HepG2 (cell line): ENCODE measurements around the gene PIGR. TPM values are rescaled to one million over a fixed set of nuclear protein-coding genes. Genes with fewer than 3 reads are reported as not detected.

Experiments used
- BCL6 ChIP-seq: IDR thresholded peaks from 2 replicates; pipeline ENCODE4 v1.6.1; 2016; ENCODE audit warnings: missing genetic modification reagents, missing compliant biosample characterization
- GFI1 ChIP-seq: sonication (generic); formaldehyde crosslinking; IDR thresholded peaks from 2 replicates; pipeline ENCODE4 v1.5.0; 2020; ENCODE audit warnings: missing genetic modification reagents, mild to moderate bottlenecking, borderline replicate concordance
- MTA3 ChIP-seq: sonication (generic); formaldehyde crosslinking; IDR thresholded peaks from 2 replicates; pipeline ENCODE4 v1.4.0; 2020; ENCODE audit warnings: missing genetic modification reagents
- POGZ ChIP-seq: sonication (generic); formaldehyde crosslinking; IDR thresholded peaks from 2 replicates; pipeline ENCODE4 v1.4.0; 2020; ENCODE audit warnings: mild to moderate bottlenecking, missing genetic modification reagents
- RFX3 ChIP-seq: IDR thresholded peaks from 2 replicates; pipeline ENCODE4 v1.6.1; 2016; ENCODE audit warnings: missing biosample characterization, missing genetic modification reagents
- SAP130 ChIP-seq: IDR thresholded peaks from 2 replicates; pipeline ENCODE4 v1.6.1; 2016; ENCODE audit warnings: low read depth
- SP4 ChIP-seq: sonication (generic); formaldehyde crosslinking; IDR thresholded peaks from 2 replicates; pipeline ENCODE4 v1.8.1; 2023; ENCODE audit warnings: mild to moderate bottlenecking, missing genetic modification reagents
- SPEN ChIP-seq: sonication (generic); formaldehyde crosslinking; IDR thresholded peaks from 2 replicates; pipeline ENCODE4 v1.5.1; 2020; ENCODE audit warnings: low read depth, mild to moderate bottlenecking, missing genetic modification reagents
- TSC22D2 ChIP-seq: sonication (generic); formaldehyde crosslinking; IDR thresholded peaks from 2 replicates; pipeline ENCODE4 v1.5.1; 2020; ENCODE audit warnings: missing genetic modification reagents, mild to moderate bottlenecking, borderline replicate concordance
- YEATS4 ChIP-seq: sonication (generic); formaldehyde crosslinking; IDR thresholded peaks from 2 replicates; pipeline ENCODE4 v1.4.0; 2020; ENCODE audit warnings: missing genetic modification reagents, borderline replicate concordance
- ZFX ChIP-seq: sonication (generic); formaldehyde crosslinking; IDR thresholded peaks from 2 replicates; pipeline ENCODE4 v1.4.0; 2020; ENCODE audit warnings: mild to moderate bottlenecking, low read depth, missing genetic modification reagents, moderate library complexity
- ZNF3 ChIP-seq: IDR thresholded peaks from 2 replicates; pipeline ENCODE4 v1.7.0; 2017; ENCODE audit warnings: inconsistent platforms
- ZNF546 ChIP-seq: sonication (generic); formaldehyde crosslinking; conservative IDR thresholded peaks from 2 replicates; pipeline ENCODE4 v1.8.1; 2023; ENCODE audit warnings: mild to moderate bottlenecking, missing genetic modification reagents
- ZNF670 ChIP-seq: sonication (generic); formaldehyde crosslinking; IDR thresholded peaks from 2 replicates; pipeline ENCODE4 v1.8.0; 2022; ENCODE audit warnings: mild to moderate bottlenecking, missing genetic modification reagents, borderline replicate concordance
- ZNF788 ChIP-seq: sonication (generic); formaldehyde crosslinking; IDR thresholded peaks from 2 replicates; pipeline ENCODE4 v1.5.0; 2020; ENCODE audit warnings: mild to moderate bottlenecking, missing genetic modification reagents, borderline replicate concordance
- ZSCAN22 ChIP-seq: sonication (generic); formaldehyde crosslinking; IDR thresholded peaks from 2 replicates; pipeline ENCODE4 v1.4.0; 2020; ENCODE audit warnings: mild to moderate bottlenecking, missing genetic modification reagents
- ZSCAN30 ChIP-seq: sonication (generic); formaldehyde crosslinking; IDR thresholded peaks from 2 replicates; pipeline ENCODE4 v1.5.0; 2020; ENCODE audit warnings: mild to moderate bottlenecking, missing genetic modification reagents
- polyA plus RNA-seq, 8 experiments: library from polyadenylated mRNA; depleted of rRNA in 3 of 8; stranded (reverse) in 7 of 8; unstranded in 1 of 8; fragments of >200 nt; fragmentation: Illumina TruSeq in 4 of 8; extraction: Trizol in 4 of 8; gene quantifications; 2 replicates each; pipeline versions ENCODE4 v1.2.1 to v1.2.3, GENCODE V29; 2011 to 2016; ENCODE audit warnings: low read depth in 4 of 8, missing spikeins in 1 of 8, mixed read lengths in 1 of 8; ENCODE audit not compliant: insufficient read depth in 1 of 8
- total RNA-seq, 5 experiments: library from RNA; depleted of rRNA; stranded (reverse); fragments of >200 nt; fragmentation: Illumina TruSeq; extraction: Trizol; gene quantifications; 2 replicates each; pipeline ENCODE4 v1.2.3, GENCODE V29; 2016; ENCODE audit warnings: low read depth in 1 of 5
- TF ChIP-seq, protein P1 (sequence below): sonication (generic); formaldehyde crosslinking; IDR thresholded peaks from 2 replicates; pipeline ENCODE4 v1.8.0; 2023; ENCODE audit warnings: mild to moderate bottlenecking, missing genetic modification reagents
- TF ChIP-seq, protein P2 (sequence below): IDR thresholded peaks from 2 replicates; pipeline ENCODE4 v1.6.1; 2012; ENCODE audit warnings: inconsistent platforms
- TF ChIP-seq, protein P3 (sequence below): sonication (generic); formaldehyde crosslinking; IDR thresholded peaks from 2 replicates; pipeline ENCODE4 v1.8.0; 2022; ENCODE audit warnings: mild to moderate bottlenecking, missing genetic modification reagents; ENCODE audit not compliant: insufficient replicate concordance
- TF ChIP-seq, protein P4 (sequence below): sonication (generic); formaldehyde crosslinking; IDR thresholded peaks from 2 replicates; pipeline ENCODE4 v1.8.0; 2022; ENCODE audit warnings: missing genetic modification reagents, low read depth, mild to moderate bottlenecking, borderline replicate concordance
- TF ChIP-seq, protein P5 (sequence below): sonication (generic); formaldehyde crosslinking; IDR thresholded peaks from 2 replicates; pipeline ENCODE4 v1.9.0; 2022; ENCODE audit warnings: low read depth, missing genetic modification reagents

The PIGR gene
- total and polyA plus RNA-seq, 2 of the 13 experiments (the other 11 are each of a cell fraction or from before 2014, with no cell fraction given) = not detected

DNA sequence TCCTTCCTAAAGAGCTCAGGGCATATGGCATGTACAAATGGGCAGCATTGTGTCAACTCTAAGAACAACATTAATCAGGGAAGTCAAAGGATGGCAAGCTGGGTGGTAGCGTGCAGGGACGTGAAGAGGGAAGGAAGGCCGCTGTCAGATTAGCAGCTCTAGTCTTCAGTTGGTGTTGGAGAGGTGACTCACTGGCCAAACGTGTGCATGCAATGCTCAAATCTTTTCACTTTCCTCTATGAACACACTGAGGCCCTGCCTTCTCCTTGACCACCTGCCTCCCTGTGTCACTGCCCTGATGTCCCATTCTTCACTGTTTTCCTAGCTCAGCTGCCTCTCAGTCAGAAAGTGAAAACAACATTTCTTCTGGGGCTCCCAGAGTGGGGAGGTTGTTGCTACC, 5.9 kb upstream of the PIGR start (continued):
- peak; percentile 46; the same call in 1 of the 2 replicates for TF ChIP-seq SAP130 (CRISPR knock-in tag)
- TF ChIP-seq ZNF3 (CRISPR knock-in tag) = no peak
- TF ChIP-seq ZSCAN30 (CRISPR knock-in tag) = no peak
- TF ChIP-seq, protein P1, sequence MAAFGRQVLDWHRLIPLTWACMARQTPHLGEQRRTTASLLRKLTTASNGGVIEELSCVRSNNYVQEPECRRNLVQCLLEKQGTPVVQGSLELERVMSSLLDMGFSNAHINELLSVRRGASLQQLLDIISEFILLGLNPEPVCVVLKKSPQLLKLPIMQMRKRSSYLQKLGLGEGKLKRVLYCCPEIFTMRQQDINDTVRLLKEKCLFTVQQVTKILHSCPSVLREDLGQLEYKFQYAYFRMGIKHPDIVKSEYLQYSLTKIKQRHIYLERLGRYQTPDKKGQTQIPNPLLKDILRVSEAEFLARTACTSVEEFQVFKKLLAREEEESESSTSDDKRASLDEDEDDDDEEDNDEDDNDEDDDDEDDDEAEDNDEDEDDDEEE (CRISPR knock-in tag) = 0 out of 2 replicates have a peak, but pooled peaks have one; percentile 24
- no peak for TF ChIP-seq POGZ
- TF ChIP-seq ZNF546 (CRISPR knock-in tag) = no peak
- no peak for TF ChIP-seq MTA3 (CRISPR knock-in tag)
- TF ChIP-seq YEATS4 (CRISPR knock-in tag) = 0 out of 2 replicates have a peak, but pooled peaks have one; percentile 32
- TF ChIP-seq, protein P2, sequence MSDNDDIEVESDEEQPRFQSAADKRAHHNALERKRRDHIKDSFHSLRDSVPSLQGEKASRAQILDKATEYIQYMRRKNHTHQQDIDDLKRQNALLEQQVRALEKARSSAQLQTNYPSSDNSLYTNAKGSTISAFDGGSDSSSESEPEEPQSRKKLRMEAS = peak; percentile 42; the same call in 1 of the 2 replicates
- TF ChIP-seq TSC22D2 = no peak
- TF ChIP-seq RFX3 (CRISPR knock-in tag) = no peak
- TF ChIP-seq, protein P3, sequence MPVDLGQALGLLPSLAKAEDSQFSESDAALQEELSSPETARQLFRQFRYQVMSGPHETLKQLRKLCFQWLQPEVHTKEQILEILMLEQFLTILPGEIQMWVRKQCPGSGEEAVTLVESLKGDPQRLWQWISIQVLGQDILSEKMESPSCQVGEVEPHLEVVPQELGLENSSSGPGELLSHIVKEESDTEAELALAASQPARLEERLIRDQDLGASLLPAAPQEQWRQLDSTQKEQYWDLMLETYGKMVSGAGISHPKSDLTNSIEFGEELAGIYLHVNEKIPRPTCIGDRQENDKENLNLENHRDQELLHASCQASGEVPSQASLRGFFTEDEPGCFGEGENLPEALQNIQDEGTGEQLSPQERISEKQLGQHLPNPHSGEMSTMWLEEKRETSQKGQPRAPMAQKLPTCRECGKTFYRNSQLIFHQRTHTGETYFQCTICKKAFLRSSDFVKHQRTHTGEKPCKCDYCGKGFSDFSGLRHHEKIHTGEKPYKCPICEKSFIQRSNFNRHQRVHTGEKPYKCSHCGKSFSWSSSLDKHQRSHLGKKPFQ = no peak
- peak; percentile 37; the same call in 1 of the 2 replicates for TF ChIP-seq SPEN
- TF ChIP-seq ZNF670 (CRISPR knock-in tag) = no peak
- no peak for TF ChIP-seq ZNF788
- TF ChIP-seq, protein P4, sequence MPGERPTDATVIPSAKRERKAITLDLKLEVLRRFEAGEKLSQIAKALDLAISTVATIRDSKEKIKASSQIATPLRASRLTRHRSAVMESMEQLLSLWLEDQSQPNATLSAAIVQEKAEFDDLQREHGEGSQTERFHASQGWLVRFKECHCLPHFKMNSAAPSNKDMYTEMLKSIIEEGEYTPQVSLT (CRISPR knock-in tag) = no peak
- no peak for TF ChIP-seq BCL6
- TF ChIP-seq ZFX (CRISPR knock-in tag) = peak; percentile 65
- TF ChIP-seq, protein P5, sequence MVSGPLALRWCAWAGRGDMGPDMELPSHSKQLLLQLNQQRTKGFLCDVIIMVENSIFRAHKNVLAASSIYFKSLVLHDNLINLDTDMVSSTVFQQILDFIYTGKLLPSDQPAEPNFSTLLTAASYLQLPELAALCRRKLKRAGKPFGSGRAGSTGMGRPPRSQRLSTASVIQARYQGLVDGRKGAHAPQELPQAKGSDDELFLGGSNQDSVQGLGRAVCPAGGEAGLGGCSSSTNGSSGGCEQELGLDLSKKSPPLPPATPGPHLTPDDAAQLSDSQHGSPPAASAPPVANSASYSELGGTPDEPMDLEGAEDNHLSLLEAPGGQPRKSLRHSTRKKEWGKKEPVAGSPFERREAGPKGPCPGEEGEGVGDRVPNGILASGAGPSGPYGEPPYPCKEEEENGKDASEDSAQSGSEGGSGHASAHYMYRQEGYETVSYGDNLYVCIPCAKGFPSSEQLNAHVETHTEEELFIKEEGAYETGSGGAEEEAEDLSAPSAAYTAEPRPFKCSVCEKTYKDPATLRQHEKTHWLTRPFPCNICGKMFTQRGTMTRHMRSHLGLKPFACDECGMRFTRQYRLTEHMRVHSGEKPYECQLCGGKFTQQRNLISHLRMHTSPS (CRISPR knock-in tag) = no peak
- TF ChIP-seq ZSCAN22 = 0 out of 2 replicates have a peak, but pooled peaks have one; percentile 77
- TF ChIP-seq GFI1 (CRISPR knock-in tag) = 0 out of 2 replicates have a peak, but pooled peaks have one; percentile 15
- no peak for TF ChIP-seq SP4 (CRISPR knock-in tag)
